DMS 273 treated with DMSO at 0.1 percent for 48 hours (cell line): ENCODE data around the gene A1BG.
"Not testable (repeated sequence)": the region's sequence is repeated elsewhere in the genome, so short reads cannot be mapped to it uniquely, and the experiment has no call there.

Experiments used
- DNase-seq: peaks from one replicate; lab custom pipeline; 2025; lab: John Stamatoyannopoulos, UW

Gene A1BG

DNA sequence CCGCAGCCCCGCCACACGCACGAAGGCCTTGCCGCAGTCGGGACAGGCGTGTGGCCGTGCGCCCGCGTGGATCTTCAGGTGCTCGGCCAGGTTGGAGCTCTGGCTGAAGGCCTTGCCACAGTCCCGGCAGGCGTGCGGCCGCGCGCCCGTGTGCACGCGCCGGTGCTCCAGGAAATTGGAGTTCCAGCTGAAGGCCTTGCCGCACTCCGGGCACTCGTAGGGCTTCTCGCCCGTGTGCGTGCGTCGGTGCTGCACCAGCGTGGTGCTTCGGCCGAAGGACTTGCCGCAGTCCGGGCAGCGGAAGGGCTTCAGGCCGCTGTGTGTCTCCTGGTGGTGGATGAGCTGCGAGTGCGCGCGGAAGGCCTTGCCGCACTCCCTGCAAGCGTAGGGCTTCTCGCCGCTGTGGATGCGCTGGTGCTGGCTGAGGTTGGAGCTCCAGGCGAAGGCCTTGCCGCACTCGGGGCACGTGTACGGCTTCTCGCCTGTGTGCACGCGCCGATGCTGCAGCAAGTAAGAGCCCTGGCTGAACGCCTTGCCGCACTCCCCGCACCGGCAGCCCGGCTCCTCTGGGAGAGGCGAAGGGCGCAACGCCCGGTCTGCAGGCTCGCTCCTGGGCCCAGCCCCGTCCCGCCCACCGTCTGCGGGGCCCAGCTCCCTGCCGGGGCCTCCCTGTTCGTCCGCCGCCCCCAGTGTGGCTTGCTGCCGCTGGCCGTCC lies 3.6 kb upstream of the A1BG start:
- no peak for DNase-seq

DNA sequence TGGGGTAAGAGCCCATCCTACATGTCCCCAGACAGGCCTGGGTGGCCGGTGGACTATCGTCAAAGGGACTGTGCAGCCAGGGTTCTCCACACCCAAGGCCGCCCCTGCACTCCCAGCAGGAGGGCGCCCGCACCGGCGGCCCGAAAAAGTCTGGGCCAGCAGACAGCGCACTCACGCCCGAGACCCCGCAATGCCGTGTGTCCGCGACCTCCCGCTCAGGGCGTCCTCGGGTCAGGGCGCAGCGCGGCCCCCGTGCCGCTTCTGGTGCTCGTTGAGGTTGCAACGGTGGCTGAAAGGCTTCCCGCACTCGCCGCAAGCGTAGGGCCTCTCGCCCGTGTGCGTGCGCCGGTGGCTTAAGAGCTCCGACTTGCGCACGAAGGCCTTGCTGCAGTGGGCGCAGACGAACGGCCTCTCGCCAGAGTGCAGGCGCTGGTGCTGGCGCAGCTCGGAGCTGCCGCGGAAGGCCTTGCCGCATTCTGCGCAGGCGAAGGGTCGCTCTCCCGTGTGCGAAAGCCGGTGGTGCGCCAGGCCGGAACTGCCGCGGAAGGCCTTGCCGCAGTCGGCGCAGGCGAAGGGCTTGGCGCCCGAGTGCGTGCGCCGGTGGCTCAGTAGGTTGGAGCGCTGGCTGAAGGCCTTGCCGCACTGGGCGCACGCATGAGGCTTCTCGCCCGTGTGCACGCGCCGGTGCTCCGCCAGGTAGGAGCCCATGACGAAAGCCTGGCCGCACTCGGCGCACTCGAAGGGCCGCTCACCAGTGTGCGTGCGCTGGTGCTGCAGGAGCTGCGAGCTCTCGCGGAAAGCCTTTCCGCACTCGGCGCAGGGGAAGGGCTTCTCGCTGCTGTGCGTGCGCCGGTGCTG lies 2.8 kb upstream of the A1BG start:
- DNase-seq, result no peak

DNA sequence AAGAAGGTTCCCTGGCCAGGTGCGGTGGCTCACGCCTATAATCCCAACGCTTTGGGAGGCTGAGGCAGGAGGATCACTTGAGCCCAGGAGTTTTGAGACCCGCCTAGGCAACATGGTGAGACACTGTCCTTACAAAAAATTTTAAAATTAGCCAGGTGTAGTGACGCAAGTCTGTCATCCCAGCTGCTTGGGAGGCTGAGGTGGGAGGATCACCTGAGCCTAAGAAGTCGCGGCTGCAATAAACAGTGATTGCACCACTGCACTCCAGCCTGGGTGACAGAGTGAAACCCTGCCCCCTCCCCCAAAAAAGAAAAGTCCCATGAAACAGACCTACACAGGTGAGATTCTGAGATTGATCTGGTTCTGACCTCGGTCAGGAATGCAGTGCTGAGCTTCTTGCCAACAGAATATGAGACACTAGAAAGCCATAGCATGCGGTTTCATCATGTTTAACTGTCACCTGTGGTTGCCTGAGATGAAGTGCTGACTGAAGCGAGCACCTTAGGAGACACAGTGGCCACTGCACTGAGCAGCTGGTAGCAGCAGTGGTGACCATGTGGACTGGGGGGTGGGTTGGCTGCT lies 2.0 kb upstream of the A1BG start:
- no peak for DNase-seq

DNA sequence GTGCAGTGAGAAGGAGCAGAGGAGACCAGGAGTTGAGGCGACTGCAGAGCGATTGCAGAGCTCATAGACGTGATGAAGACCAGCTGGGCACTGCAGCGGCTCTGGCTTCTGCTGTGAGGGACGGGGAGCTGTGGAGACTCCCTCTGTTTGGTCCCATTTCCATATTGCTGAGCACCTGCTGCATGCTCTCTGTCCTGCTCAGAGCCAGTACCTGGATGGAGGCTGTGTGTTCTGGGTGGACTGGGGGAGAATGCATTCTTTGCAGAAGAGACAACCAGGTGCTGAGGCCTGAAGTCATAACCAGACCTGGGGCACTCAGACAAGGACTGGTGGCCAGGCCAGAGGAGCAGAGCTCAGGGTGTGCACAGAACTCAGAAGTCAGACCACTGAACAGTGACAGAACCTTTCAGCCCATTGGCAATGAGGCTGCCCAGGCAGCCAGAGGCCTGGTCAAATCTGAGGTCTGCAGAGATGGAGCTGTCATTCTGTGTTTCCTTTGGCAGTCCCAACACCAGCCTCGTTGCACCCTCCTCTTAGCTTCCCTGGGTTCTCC lies 1.3 kb upstream of the A1BG start:
- DNase-seq, result no peak

DNA sequence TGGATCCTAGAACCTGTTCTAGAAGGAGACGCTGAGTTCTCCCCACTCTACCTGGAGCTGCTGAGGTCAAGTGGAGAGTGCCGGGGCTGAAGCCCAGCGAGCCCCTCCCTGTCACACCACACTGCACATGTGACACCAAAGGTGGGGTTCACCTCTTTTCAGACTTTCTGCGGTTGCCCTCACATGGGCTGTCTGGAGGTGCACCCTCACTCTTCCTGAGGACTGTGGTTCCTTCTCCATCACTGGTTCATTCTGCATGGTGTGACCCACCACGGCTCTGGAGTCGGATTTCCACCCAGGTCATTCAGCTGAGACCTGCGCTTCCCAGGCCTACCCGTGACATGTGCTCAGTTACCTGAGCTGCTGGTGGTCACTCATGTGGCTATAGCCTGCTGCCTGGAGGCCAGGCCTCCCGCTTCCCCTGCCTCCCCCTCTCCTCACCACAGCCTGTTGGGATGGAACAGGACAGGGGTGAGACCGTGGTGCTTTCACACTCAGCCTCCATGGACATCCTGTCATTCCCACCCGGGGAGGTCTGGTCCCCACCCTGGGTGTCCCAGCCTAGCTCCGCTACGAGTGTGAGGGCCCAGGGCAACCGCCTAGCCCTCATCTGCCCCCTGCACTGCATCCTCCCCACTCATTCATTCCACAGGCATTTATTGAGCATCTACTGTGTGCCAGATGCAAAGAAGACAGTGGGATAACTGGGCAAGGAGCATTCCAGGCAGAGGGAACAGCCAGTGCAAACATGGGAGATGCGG lies 605 bp upstream of the A1BG start:
- no peak for DNase-seq

DNA sequence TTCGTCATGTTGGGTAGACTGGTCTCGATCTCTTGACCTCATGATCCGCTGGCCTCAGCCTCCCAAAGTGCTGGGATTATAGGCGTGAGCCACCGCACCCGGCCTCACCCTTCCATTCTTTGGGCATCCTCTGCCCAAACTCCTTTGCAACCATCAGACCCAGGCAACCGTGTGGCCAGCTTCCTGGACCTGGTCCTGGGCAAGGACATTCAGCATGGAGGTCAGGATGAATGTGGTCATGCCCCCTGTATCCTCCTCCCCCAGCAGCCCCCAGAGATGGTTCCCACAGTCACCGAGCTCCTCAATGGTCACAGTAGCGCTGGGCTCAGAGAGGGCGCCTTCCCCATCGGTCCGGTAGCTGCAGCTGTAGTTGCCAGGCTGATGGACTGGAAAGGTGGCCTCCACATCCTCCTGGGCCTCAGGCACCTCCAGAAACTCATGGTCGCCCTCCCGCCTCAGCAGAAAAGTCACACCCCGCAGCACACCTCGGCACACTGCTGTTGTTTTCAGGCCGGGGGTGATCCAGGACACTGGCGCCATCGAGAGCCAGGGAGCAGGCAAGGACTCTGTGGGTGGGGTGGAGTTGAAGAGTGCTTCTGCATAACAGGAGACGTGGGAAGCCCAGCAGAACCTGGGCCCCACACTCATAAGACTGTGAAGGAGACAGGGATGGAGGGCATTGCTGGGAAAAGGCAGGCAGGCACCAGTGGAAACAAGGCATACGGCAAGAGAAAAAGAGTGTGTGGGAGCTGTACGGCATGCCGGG lies 1.1 kb downstream of the A1BG start:
- no peak for DNase-seq

DNA sequence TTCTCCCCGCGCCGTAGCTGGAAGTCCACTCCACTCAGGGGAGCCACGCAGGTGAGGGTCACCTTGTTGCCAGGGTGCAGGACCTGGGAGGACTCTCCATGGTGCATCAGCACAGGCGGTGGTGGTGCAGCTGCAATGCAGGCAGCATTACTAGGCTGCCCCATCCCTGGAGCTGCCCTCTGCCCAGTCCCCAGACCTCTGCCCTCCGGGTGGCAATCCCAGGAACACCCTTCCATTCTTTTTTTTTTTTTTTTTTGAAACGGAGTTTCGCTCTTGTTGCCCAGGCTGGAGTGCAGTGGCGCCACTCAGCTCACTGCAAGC lies 1.8 kb downstream of the A1BG start:
- DNase-seq, result no peak

DNA sequence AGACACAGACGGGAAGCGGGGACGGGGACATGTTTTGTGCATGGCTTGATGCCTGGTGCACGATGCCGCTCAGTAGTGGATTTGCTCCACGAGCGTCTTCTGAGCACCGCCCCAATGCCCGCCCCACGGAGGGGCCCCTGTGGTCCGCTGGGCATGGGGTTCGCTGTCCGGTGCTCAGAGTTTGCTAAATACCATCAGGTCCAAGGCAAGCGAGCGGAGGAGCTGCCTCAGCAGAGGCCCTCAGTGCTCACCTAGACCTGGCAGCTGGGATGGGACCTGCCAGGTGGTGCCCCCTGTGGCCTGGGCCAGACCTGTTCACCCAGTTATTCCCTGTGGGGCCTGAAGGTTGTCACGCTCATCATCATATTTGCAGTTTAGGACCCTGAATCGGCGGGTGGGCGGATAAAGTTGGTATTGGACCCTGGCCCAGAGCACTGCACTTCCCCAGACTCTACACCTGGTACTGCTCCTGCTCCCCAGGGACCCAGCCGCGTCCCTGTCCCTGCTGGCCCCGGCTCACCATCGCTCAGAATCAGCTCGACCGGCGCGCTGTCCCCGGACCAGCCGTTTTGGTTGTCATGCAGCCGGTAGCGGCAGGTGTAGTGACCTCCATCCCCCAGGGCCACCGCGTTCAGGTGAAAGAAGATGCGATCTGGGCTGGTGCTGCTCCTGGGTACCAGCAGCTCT lies 2.3 kb downstream of the A1BG start:
- no peak for DNase-seq

DNA sequence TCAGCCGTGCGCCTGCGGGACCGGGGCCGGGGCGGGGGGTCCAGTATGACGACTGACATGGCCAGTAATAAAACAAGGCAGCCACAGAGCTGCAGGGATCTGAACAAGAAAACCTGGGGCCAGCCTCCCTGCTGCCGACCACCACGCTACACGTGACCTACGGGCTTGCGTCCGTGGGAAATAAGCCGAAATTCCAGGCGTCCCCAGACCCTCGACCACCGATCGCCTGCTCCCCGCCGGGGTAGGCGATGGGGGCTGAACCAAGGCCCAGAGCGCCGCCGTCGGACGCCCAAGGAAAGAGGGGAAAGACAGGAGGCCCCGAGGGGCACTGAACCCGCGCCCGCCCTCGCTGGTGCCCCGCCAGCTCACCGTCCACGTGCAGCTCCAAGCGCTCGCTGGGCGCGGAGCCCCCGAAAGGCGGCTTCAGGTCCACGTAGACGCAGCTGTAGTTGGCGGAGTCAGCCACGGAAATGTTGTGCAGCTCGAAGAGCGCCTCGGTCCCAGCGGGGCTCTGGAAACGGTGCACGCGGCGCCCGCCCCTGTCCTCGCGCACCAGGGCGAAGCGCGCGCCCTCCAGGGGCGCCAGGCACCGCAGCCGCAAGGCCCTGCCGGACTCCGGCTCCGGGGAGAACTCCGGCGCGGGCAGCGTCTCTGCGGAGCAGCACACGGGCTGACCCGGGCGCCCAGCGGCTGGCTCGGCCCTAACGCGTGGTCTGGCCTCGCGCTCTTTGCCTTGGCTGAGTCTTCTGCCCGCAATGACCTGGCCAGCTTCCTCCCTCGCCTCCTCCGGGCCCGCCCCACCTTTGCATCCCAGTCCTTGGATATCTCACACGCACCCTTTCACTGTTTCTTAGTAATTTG lies 3.1 kb downstream of the A1BG start:
- no peak for DNase-seq

DNA sequence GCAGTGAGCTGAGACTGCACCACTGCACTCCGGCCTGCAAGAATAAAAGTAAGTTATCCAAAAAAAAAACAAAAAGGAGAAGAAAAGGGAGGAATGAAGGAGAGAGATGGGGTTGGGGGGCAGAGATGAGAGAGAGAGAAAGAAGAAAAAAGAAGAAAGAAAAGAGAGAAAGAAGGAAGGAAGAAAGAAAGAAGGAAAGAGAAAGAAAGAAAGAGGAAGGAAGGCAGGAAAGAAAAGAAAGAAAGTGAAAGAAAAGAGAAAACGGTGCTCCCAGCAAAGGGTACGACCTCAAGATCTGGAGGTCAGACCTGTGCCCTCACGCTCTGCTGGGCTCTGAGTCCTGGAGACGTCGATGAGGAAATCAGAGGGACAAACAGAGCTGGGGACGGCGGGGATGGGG lies 3.7 kb downstream of the A1BG start:
- DNase-seq, result no peak

DNA sequence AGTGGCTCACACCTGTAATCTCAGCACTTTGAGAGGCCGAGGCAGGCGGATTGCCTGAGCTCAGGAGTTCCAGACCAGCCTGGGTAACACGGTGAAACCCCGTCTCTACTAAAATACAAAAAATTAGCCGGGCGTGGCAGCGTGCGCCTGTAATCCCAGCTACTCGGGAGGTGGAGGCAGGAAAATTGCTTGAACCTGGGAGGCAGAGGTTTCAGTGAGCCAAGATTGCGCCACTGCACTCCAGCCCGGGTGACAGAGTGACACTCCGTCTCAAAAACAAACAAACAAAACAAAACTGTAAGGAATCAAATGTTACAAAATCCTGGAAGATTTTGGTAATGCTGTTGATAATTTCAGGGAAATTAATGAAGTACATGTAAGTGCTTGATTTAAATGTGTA lies 5.2 kb downstream of the A1BG start:
- not testable (repeated sequence) for DNase-seq

DNA sequence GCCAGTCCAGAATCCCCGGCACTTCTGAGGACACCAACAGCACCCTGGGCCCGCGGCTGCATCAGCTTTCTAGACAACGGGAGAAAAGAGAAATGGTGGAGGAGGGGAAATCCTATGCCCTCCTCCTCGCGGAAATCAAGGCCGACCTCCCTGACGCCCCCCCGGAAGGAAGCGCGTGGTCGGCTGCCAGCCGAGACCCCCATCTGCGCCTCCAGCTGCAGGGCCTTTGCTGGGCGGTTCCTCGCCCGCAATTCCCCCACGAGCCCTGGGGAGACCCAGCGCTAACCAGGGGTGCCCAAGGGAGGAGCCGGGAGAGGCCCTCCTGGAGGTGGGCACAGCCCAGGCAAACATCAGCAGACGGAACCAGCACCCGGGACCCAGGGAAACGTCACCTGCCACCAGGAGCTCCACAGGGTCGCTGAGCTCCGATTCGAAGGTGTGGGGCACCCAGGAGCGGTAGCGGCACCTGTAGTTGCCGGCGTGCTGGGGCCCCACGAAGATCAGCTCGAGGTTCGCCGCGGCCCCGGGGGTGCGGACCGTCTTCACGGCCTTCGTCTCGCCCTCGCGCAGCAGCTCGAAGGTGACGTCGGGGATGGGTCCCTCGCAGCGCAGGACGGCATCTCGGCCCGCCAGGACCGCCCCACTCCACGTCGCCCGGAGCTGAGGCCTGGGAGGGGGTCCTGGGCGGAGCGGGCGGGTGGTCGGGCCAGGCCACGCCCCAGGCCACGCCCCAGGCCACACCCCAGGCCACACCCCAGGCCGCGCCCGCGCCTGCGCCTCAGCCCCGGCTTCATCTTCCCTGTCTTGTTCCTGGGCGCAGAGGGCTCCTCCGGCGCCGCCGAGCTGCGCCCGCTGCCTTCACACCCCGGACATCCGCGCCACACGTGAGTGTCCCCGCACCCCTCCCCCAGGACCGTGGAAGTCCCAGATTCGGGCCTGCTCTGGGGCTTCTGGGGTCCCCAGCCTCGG lies 6.0 kb downstream of the A1BG start:
- peak; percentile 6 for DNase-seq

DNA sequence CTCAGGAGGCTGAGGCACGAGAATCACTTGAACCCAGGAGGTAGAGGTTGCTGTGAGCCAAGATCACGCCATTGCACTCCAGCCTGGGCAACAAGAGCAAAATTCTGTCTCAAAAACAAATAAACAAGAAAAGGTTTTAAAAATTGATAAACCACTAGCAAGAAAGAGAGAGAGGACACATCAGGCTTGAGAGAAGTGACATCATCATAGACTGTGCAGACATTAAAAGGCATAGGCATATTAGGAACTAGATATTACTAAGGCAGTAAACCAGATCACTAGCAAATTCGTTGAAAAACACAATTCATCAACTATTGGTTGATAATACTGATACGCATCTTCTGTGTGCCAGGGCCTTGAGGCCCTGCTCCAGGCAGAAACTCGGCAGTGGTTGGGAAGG lies 7.7 kb downstream of the A1BG start:
- DNase-seq, result no peak

DNA sequence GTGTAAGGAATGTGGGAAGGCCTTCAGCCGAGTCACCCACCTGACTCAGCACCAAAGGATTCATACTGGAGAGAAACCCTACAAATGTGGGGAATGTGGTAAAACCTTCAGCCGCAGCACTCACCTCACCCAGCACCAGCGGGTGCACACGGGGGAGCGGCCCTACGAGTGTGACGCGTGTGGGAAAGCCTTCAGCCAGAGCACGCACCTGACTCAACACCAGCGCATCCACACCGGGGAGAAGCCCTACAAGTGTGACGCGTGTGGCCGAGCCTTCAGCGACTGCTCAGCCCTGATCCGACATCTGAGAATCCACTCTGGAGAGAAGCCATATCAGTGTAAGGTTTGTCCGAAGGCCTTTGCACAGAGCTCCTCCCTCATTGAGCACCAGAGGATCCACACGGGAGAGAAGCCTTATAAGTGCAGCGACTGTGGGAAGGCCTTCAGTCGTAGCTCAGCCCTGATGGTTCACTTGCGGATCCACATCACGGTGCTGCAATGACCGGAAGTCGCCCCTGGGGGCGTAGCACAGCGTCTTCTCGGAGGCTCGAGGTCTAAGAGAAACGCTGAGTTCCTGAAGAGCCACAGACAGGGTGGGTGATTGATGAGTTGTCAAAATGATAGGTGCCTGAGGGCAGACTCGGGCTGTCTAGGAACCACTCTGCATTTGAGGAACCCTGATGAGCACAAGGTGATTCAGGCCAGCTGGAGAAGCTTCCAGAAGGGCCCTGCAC lies 14.3 kb downstream of the A1BG start:
- no peak for DNase-seq

DNA sequence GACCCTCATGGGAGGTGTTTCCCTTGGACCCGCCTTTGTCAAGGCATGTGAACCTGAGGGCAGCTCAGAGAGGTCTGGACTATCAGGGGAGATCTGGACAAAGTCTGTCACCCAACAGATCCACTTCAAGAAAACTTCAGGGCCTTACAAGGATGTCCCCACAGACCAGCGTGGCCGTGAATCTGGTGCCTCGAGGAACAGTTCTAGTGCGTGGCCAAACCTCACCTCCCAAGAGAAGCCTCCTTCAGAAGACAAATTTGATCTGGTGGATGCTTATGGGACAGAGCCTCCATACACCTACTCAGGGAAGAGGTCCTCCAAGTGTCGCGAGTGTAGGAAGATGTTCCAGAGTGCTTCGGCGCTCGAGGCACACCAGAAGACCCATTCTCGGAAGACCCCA lies 15.0 kb downstream of the A1BG start:
- no peak for DNase-seq

DNA sequence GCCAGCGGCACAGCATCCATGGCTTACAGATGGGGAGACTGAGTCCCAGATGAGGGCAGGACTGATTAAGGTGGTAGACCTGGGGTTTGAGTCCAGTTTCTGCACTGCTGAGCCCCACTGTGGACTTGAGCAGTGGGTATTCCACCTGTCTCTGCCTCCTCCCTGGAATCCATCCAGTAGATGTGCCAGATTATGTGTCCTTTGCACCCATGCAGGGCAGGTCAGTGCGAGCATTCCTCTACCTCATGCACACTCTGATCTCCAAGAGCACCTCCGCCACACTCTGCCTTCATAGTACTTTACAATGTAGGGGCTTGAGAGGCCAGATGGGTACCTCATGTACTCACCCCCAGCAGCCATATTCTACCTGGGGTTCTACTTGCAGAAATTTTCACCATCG lies 16.5 kb downstream of the A1BG start:
- no peak for DNase-seq

DNA sequence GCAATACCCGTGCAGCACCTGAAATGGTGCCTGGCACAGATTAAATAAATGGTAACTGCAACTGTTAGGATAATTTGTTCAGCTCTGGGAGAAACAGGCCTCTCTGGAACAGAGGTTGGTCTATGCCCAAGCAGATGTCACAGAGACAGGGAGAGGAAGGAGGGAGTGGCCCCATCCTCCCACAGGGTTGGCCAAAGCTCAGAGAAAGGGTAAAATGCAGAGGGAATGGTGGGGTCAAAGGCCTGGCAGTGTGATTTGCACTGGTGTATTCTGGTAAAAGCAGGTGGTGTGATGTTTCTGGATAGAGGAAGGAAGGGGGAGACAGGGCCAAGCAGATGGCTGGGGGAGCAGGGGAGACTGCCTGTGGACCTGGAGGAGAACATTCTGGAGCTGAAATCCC lies 17.1 kb downstream of the A1BG start:
- DNase-seq, result no peak

DNA sequence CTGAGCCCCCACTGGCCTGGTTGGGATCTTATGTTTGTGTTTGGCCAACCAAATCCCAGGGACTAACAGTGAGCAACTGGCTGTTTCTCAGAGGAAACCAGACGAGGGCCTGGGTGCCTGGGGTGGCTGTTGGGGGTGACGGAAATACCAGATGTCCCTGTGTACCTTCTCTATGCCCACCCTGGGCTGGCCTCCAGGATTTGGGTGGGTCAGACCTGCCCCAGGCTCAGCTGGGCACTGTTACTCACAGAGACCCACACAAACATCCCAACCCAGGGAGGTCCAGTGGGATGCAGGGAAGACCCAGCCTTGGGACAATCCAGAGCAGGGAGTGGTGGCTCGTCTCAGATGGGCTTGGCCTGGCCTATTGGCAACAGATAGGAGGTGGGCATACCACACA lies 17.7 kb downstream of the A1BG start:
- no peak for DNase-seq
